DOHH2 (cell line): ENCODE data around the gene IFI44L.

ENCODE experiments used
- EZH2phosphoT487 ChIP-seq: fragments of 200-600 bp; sonication (generic); IDR thresholded peaks from 2 replicates; pipeline ENCODE4 v1.6.1; 2017; ENCODE audit warnings: borderline replicate concordance, mild to moderate bottlenecking, antibody characterized with exemption, low read length, moderate library complexity, mixed read lengths
- TF ChIP-seq, protein P1 (sequence below): fragments of 200-600 bp; sonication (generic); IDR thresholded peaks from one replicate; pipeline ENCODE4 v1.5.1; 2014; ENCODE audit warnings: antibody characterized with exemption, mild to moderate bottlenecking, low read depth, low read length; ENCODE audit not compliant: poor library complexity, severe bottlenecking

DNA sequence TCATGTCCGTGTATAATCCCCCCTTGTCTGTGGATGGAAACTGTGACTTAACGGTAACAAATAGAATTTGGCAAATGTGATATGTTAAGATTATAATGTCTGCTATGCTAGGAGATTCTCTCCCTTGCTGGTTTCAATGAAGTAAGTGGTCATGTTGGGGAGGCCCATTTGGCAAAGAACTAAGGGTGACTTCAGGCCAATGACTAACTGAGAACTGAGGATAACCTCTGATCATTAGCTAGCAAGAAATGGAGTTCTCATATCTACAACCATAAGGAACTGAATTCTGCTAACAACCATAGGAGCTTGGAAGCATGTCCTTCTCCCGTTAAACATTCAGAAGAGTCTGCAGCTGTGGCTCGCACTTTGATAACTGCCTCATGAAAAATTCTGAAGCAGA, 2.3 kb downstream of the IFI44L start:
- TF ChIP-seq, protein P1, sequence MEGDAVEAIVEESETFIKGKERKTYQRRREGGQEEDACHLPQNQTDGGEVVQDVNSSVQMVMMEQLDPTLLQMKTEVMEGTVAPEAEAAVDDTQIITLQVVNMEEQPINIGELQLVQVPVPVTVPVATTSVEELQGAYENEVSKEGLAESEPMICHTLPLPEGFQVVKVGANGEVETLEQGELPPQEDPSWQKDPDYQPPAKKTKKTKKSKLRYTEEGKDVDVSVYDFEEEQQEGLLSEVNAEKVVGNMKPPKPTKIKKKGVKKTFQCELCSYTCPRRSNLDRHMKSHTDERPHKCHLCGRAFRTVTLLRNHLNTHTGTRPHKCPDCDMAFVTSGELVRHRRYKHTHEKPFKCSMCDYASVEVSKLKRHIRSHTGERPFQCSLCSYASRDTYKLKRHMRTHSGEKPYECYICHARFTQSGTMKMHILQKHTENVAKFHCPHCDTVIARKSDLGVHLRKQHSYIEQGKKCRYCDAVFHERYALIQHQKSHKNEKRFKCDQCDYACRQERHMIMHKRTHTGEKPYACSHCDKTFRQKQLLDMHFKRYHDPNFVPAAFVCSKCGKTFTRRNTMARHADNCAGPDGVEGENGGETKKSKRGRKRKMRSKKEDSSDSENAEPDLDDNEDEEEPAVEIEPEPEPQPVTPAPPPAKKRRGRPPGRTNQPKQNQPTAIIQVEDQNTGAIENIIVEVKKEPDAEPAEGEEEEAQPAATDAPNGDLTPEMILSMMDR: no peak
- no peak for TF ChIP-seq EZH2phosphoT487
